GM10248 (cell line): ENCODE data around the gene DCDC1.

ENCODE experiments used
- CTCF ChIA-PET: fragments of 300-600 bp; sonication (Branson Sonifier 250); formaldehyde crosslinking; extraction: SDS; loops from one replicate; lab custom pipeline; 2021; ENCODE audit warnings: antibody characterized with exemption; lab: Yijun Ruan, JAX
- POLR2A ChIA-PET: fragments of 350-650 bp; sonication (Branson Sonifier 250); formaldehyde crosslinking; extraction: SDS; loops from one replicate; lab custom pipeline; 2020; ENCODE audit warnings: antibody characterized with exemption; lab: Yijun Ruan, JAX
- DNase-seq: peaks from one replicate; pipeline ENCODE4 v3.0.0; 2012; ENCODE audit errors: extremely low spot score
- TF ChIP-seq, protein P1 (sequence below): IDR thresholded peaks from 2 replicates; pipeline ENCODE4 v1.5.1; 2012; ENCODE audit warnings: mild to moderate bottlenecking, low read depth; ENCODE audit errors: extremely low read depth, missing control alignments, control extremely low read depth

DCDC1 gene

DNA sequence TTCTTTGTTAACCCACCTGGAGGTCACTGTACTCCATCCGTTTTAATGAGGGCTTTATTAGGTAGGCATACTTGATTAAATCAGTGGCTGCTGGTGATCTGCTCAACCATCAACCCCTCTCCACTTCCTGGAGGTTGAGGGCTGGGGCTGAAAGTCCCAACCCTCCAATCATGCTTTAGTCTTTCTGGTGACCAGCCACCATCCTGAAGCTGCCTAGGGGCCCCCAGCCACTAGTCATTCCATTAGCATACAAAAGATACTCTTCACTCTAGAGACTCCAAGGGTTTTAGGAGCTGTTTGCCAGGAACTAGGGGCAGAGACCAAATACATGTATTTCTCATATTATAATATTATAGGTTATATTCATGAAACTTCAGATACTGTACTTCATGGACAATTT, 13.6 kb upstream of the DCDC1 start:
- TF ChIP-seq, protein P1, sequence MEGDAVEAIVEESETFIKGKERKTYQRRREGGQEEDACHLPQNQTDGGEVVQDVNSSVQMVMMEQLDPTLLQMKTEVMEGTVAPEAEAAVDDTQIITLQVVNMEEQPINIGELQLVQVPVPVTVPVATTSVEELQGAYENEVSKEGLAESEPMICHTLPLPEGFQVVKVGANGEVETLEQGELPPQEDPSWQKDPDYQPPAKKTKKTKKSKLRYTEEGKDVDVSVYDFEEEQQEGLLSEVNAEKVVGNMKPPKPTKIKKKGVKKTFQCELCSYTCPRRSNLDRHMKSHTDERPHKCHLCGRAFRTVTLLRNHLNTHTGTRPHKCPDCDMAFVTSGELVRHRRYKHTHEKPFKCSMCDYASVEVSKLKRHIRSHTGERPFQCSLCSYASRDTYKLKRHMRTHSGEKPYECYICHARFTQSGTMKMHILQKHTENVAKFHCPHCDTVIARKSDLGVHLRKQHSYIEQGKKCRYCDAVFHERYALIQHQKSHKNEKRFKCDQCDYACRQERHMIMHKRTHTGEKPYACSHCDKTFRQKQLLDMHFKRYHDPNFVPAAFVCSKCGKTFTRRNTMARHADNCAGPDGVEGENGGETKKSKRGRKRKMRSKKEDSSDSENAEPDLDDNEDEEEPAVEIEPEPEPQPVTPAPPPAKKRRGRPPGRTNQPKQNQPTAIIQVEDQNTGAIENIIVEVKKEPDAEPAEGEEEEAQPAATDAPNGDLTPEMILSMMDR = no peak
- DNase-seq = no peak
- ChIA-PET POLR2A (no interaction called here), CTCF (interaction anchor here (1.1 to 1.9 kb wide), 2 partner anchors 13 to 18 kb away, joined by 3 to 6 read pairs; no protein-coding TSS in a partner anchor)

DNA sequence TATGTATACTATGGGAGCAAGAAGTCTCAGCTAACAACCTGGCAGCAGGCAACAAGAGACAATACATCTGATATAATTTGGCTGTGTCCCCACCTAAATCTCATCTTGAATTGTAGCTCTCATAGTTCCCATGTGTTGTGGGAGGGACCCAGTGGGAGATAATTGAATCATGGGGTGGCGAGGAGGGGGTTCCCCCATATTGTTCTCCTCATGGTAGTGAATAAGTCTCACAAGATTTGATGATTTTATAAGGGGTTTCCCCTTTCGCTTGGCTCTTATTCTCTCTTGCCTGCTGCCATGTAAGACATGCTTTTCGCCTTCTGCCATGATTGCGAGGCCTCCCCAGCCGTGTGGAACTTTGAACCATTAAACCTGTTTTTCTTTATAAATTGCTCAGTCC, 6.3 kb upstream of the DCDC1 start:
- DNase-seq = no peak
- TF ChIP-seq, protein P1 = no peak
- POLR2A ChIA-PET = no interaction called here
- CTCF ChIA-PET = no interaction called here

DNA sequence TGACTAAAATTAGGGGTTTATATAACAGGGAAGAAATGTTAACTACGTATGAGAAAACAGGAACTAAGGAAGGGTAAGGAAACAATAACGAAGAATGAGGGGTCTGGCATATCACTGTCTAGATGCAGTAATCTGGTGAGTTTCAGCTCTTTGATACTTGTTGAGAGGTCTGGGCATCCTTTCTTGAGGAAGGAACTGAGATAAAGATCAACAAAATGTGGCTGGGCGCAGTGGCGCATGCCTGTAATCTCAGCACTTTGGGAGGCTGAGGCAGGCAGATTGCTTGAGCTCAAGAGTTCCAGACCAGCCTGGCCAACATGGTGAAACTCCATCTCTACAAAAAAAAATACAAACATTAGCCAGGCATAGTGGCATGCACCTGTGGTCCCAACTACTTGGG, 2.7 kb downstream of the DCDC1 start:
- ChIA-PET CTCF (no interaction called here), POLR2A (no interaction called here)
- no peak for DNase-seq
- TF ChIP-seq, protein P1 = no peak

DNA sequence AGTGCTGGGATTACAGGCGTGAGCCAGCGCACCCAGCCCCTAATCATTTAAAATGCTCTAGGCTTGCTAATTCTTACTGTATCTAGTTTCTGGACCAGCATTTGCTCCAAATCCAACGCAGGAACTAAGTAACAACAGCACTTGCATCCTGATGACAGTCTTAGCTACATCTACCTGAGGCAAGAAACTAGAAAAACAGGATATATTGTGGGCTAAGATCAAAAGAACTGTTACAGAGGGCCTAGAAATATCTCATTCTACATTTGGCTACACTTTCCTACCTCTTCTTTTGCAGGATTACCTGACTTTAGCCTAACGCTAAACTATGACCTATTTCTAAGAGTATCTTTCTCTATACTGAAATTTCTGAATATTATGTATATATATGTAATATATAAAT, 7.8 kb downstream of the DCDC1 start:
- DNase-seq = no peak
- TF ChIP-seq, protein P1 = no peak
- CTCF ChIA-PET = no interaction called here
- POLR2A ChIA-PET = no interaction called here

DNA sequence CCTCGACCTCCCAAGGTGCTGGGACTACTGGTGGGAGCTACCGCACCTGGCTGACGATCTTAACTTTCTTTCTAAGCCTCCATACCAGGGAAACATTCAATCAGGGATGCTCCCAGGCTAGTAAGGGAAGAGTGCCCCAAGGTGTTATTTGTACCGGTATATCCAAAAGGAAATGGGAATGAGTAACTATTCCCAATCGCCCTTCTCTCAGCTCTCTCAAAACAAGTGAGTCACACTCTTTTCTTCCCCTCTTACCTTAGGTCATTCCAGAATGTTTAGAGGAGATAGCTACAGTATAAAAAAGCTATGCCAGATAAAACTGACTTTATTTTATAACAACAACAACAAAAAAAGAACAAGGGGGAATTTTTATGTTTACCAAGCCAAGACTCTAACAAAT, 13.7 kb downstream of the DCDC1 start:
- DNase-seq = no peak
- POLR2A ChIA-PET = no interaction called here
- CTCF ChIA-PET = interaction anchor here (2.6 kb wide), 1 partner anchor 14 kb away, joined by 9 read pairs; the partner anchor contains the start of genes DCDC1 and DNAJC24
- TF ChIP-seq, protein P1 = no peak

DNA sequence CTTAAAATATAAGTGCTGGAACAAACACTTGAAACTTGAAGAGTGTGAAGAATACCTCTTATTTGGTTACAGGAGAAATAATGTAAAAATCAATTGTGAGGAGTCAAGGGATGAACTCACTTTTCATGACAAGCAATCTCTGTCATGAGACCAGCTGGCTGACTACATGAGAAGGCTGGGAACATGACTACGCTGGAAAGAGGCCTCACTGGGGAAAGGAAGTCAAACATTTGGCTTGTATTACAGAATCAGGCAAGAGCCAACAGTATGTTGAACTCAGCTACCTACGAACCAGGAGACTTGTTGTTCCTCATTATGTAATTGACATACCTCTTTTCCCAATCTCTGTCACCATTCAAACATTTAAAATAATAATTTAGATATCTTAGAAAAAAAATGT, 14.4 kb downstream of the DCDC1 start:
- TF ChIP-seq, protein P1 = no peak
- CTCF ChIA-PET = interaction anchor here (2.6 kb wide), 1 partner anchor 15 kb away, joined by 9 read pairs; the partner anchor contains the start of genes DCDC1 and DNAJC24
- POLR2A ChIA-PET = no interaction called here
- no peak for DNase-seq

DNA sequence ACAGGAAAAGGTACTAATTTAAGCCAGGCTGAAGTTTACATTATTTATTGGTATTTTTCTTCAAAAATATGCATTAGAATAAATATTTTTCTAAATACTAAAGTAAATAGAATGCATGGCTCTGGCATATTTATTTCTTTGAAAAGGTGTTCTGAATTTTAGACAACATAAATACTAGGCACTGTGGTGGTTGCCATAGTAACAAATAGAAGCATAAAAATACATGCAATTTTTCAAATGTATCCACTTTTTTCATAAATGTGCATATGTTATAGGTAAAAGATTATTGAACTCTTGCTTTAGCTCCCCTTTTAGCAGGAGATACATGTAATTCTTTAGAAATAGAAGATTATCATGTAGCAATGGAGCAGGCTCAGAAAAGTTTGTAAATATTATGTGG, 18.4 kb downstream of the DCDC1 start:
- CTCF ChIA-PET = interaction anchor here (5.6 kb wide), 1 partner anchor 10 kb away, joined by 24 read pairs; no protein-coding TSS in a partner anchor
- no peak for DNase-seq
- TF ChIP-seq, protein P1 = no peak
- POLR2A ChIA-PET = no interaction called here
